Neuronal stem cell (in vitro differentiated cells): ENCODE data around the gene ZNF423.

Source experiments
- DNase-seq: peaks from one replicate; pipeline ENCODE4 v3.0.0-alpha.2; 2013; ENCODE audit warnings: low spot score
- H2AFZ ChIP-seq: one replicate; pipeline ENCODE4 v1.6.1; 2013; ENCODE audit warnings: mild to moderate bottlenecking, low read length, inconsistent platforms
- H2AK5ac ChIP-seq: 2 replicates; pipeline ENCODE4 v1.6.1; 2013; ENCODE audit warnings: low read depth, mild to moderate bottlenecking, inconsistent platforms, low read length, moderate library complexity, mixed read lengths
- H2BK120ac ChIP-seq: 2 replicates; pipeline ENCODE4 v1.6.1; 2013; ENCODE audit warnings: low read depth, mild to moderate bottlenecking, inconsistent platforms, low read length, moderate library complexity, mixed read lengths
- H2BK12ac ChIP-seq: one replicate; pipeline ENCODE4 v1.6.1; 2013; ENCODE audit warnings: low read length, inconsistent platforms
- H2BK15ac ChIP-seq: 2 replicates; pipeline ENCODE4 v1.6.1; 2013; ENCODE audit warnings: mild to moderate bottlenecking, low read length, inconsistent platforms, mixed read lengths
- H2BK5ac ChIP-seq: one replicate; pipeline ENCODE4 v1.6.1; 2013; ENCODE audit warnings: inconsistent platforms, mild to moderate bottlenecking, low read length, moderate library complexity
- H3K14ac ChIP-seq: one replicate; pipeline ENCODE4 v1.6.1; 2013; ENCODE audit warnings: low read length, inconsistent platforms
- H3K18ac ChIP-seq: 2 replicates; pipeline ENCODE4 v1.6.1; 2013; ENCODE audit warnings: low read length, inconsistent platforms
- H3K23ac ChIP-seq: 2 replicates; pipeline ENCODE4 v1.6.1; 2013; ENCODE audit warnings: low read depth, mild to moderate bottlenecking, mixed read lengths, low read length, inconsistent platforms; ENCODE audit not compliant: poor library complexity
- H3K27ac ChIP-seq: replicated peaks from 3 replicates; pipeline ENCODE4 v1.5.1; 2013; ENCODE audit warnings: low read length, inconsistent platforms
- H3K27me3 ChIP-seq, 3 experiments: 2 replicates each; pipeline ENCODE4 v1.6.1; 2013; ENCODE audit warnings: low read length in 3 of 3, mild to moderate bottlenecking in 2 of 3, inconsistent platforms in 1 of 3, low read depth in 1 of 3, mixed read lengths in 1 of 3, moderate library complexity in 1 of 3; ENCODE audit not compliant: control insufficient read depth in 3 of 3, insufficient read depth in 3 of 3
- H3K36me3 ChIP-seq, 2 donors: replicated peaks in 1 of 2; 2 replicates each; pipeline ENCODE4 v1.6.1; 2013; ENCODE audit warnings: low read length in 2 of 2; ENCODE audit not compliant: control insufficient read depth in 2 of 2, insufficient read depth in 2 of 2
- H3K4ac ChIP-seq: 2 replicates; pipeline ENCODE4 v1.6.1; 2013; ENCODE audit warnings: inconsistent platforms, mild to moderate bottlenecking, low read length, moderate library complexity
- H3K4me1 ChIP-seq, 2 donors: 1 replicate in 1 of 2; 2 replicates in 1 of 2; pipeline ENCODE4 v1.6.1; 2013; ENCODE audit warnings: low read length in 2 of 2, low read depth in 1 of 2; ENCODE audit not compliant: control insufficient read depth in 2 of 2, insufficient read depth in 1 of 2
- H3K4me2 ChIP-seq: one replicate; pipeline ENCODE4 v1.6.1; 2013; ENCODE audit warnings: mild to moderate bottlenecking, low read length, inconsistent platforms; ENCODE audit not compliant: insufficient read depth, poor library complexity, severe bottlenecking
- H3K4me3 ChIP-seq, 2 donors: 2 replicates each; pipeline ENCODE4 v1.5.1; 2013; ENCODE audit warnings: low read length in 2 of 2, mild to moderate bottlenecking in 2 of 2, inconsistent platforms in 1 of 2, moderate library complexity in 1 of 2
- H3K79me1 ChIP-seq: one replicate; pipeline ENCODE4 v1.6.1; 2013; ENCODE audit warnings: low read depth, mild to moderate bottlenecking, inconsistent platforms, low read length, moderate library complexity
- H3K9ac ChIP-seq: one replicate; pipeline ENCODE4 v1.6.1; 2013; ENCODE audit warnings: mild to moderate bottlenecking, low read depth, low read length, inconsistent platforms; ENCODE audit not compliant: poor library complexity
- H3K9me3 ChIP-seq, 2 donors: replicated peaks in 1 of 2; 2 replicates each; pipeline versions ENCODE3 to v1.6.1; 2013; ENCODE audit warnings: low read length in 2 of 2, mild to moderate bottlenecking in 2 of 2, inconsistent platforms in 1 of 2, low read depth in 1 of 2, mixed read lengths in 1 of 2, moderate library complexity in 1 of 2; ENCODE audit not compliant: control insufficient read depth in 2 of 2, insufficient read depth in 1 of 2
- H4K8ac ChIP-seq: one replicate; pipeline ENCODE4 v1.6.1; 2013; ENCODE audit warnings: low read depth, mild to moderate bottlenecking, inconsistent platforms, low read length, moderate library complexity
- H4K91ac ChIP-seq: one replicate; pipeline ENCODE4 v1.6.1; 2013; ENCODE audit warnings: low read length, low read depth, mild to moderate bottlenecking, inconsistent platforms; ENCODE audit not compliant: poor library complexity
- WGBS, 2 donors: extraction: QIAGEN DNeasy Blood & Tissue Kit; methylation state at CpG; one replicate each; pipeline ENCODE4 v1.1.7; 2013; ENCODE audit warnings: missing lambda C conversion rate in 2 of 2, mixed read lengths in 1 of 2; ENCODE audit not compliant: insufficient read length in 2 of 2, insufficient replicate concordance in 1 of 2; ENCODE audit errors: extremely low coverage in 2 of 2; 5-methylcytosine and 5-hydroxymethylcytosine counted together

ZNF423 gene

DNA sequence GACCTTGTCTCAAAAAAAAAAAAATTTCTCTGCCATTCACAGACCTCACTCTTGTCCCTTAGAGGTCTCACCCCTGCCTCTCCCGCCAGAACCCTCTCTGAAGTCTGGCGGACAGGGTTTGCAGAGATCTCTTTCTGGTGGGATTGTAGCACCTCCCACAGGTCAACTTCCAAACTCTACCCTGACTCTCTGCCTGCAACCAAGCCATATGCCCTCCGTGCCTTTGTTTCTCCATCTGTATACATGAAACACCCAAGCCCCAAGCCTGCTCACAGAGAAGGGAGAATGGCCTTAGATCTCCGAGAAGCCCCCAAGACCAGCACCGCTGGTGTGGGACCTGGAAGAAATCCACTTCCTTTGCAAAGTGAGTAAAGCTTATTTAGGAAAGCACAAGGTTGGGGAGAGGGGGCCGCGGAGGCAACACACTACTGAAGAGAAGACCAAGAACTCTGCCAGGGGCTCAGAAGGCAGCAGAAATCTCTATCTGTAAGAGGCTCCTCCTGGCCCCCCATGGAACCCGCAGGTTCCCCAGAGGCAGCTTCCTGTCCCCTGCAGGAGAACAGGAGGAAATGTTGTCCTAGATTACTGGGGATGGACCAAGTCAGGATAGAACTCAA, 262.4 kb downstream of the ZNF423 start:
- no peaks in the 10 kb centered on the region for H3K36me3 ChIP-seq
- DNase-seq, result no peak
- whole genome bisulfite sequencing, 2 donors, result no CpG with 5 or more reads among the region's 8 CpGs

DNA sequence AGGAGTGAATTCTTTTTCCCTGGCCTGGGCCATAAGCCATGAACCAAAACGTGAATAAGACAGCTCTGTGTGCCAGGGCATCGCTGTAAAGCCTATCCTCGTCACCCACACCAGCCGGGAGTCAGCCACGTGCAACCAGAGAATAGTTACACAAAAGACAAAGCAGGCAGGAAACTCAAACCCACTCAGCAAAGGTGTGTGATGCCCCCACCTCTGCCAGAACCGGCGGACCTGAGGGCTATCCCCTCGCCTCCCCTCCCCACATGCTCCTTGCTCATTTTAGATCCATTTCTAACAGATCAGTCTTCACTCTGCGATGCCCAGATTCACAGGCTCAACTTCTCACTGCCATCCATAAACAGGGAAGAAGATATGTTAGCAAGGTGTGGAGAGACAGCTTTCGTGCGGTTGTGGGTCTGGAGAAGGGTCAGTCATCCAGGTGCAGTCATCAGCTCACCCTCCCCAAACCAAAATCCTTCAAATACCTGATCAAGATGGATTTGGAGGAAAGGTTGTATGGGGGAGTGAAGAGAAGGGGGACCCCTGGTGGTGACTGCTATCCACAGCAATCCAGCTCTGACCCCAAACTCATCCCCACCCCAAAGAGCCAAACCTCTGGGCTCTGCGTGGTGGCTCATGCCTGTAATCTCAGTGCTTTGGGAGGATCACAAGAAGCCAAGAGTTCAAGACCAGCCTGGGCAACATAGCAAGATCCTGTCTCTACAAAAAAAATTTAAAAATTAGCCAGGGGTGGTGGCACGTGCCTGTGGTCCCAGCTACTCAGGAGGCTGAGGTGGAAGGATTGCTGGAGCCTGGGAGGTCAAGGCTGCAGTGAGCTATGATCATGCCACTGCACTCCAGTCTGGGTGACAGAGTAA, 263.1 kb downstream of the ZNF423 start:
- H4K91ac ChIP-seq, result no peak overlapping the region
- H3K4me3 ChIP-seq, result no peak overlapping the region
- H3K14ac ChIP-seq, result no peak overlapping the region
- no peak overlapping the region for H2BK15ac ChIP-seq
- H3K4ac ChIP-seq, result no peak overlapping the region
- no peaks in the 10 kb centered on the region for H3K79me1 ChIP-seq
- no peak overlapping the region for H4K8ac ChIP-seq
- peak; percentile 56 for DNase-seq
- H3K9ac ChIP-seq, result peak overlapping the region; percentile 17
- H2AK5ac ChIP-seq, result peak overlapping the region; percentile 6
- peak overlapping the region; percentile 21 for H3K27ac ChIP-seq
- no peak overlapping the region for H3K4me2 ChIP-seq
- no peak overlapping the region for H2AFZ ChIP-seq
- no CpG with 5 or more reads among the region's 13 CpGs for WGBS, 2 donors
- no peak overlapping the region for H3K23ac ChIP-seq
- no peak overlapping the region for H2BK120ac ChIP-seq
- H2BK12ac ChIP-seq, result peak overlapping the region; percentile 4
- no peaks in the 10 kb centered on the region for H3K27me3 ChIP-seq
- peaks cover 36 to 38% of the 10 kb centered on the region in 2 donors for H3K4me1 ChIP-seq
- peaks cover 0 to 5% of the 10 kb centered on the region in 2 donors for H3K9me3 ChIP-seq
- H3K18ac ChIP-seq, result no peak overlapping the region
- no peaks in the 10 kb centered on the region for H3K36me3 ChIP-seq
- no peak overlapping the region for H2BK5ac ChIP-seq

More for the DNA sequence above, 262.4 kb downstream of the ZNF423 start:
- H2AK5ac ChIP-seq, result no peak overlapping the region
- no peak overlapping the region for H3K4ac ChIP-seq
- no peak overlapping the region for H2BK5ac ChIP-seq
- no peak overlapping the region for H3K9ac ChIP-seq
- H3K4me1 ChIP-seq, result peaks cover 35 to 42% of the 10 kb centered on the region in 2 donors
- H2AFZ ChIP-seq, result no peak overlapping the region
- no peaks in the 10 kb centered on the region for H3K79me1 ChIP-seq
- no peak overlapping the region for H2BK120ac ChIP-seq
- H3K14ac ChIP-seq, result no peak overlapping the region
- no peak overlapping the region for H2BK15ac ChIP-seq
- no peak overlapping the region for H4K8ac ChIP-seq
- no peak overlapping the region for H3K4me3 ChIP-seq
- H3K18ac ChIP-seq, result no peak overlapping the region
- no peak overlapping the region for H4K91ac ChIP-seq
- H3K9me3 ChIP-seq, result no peaks in the 10 kb centered on the region
- no peak overlapping the region for H2BK12ac ChIP-seq
- no peaks in the 10 kb centered on the region for H3K27me3 ChIP-seq
- H3K4me2 ChIP-seq, result no peak overlapping the region
- H3K23ac ChIP-seq, result no peak overlapping the region
- H3K27ac ChIP-seq, result no peak overlapping the region

DNA sequence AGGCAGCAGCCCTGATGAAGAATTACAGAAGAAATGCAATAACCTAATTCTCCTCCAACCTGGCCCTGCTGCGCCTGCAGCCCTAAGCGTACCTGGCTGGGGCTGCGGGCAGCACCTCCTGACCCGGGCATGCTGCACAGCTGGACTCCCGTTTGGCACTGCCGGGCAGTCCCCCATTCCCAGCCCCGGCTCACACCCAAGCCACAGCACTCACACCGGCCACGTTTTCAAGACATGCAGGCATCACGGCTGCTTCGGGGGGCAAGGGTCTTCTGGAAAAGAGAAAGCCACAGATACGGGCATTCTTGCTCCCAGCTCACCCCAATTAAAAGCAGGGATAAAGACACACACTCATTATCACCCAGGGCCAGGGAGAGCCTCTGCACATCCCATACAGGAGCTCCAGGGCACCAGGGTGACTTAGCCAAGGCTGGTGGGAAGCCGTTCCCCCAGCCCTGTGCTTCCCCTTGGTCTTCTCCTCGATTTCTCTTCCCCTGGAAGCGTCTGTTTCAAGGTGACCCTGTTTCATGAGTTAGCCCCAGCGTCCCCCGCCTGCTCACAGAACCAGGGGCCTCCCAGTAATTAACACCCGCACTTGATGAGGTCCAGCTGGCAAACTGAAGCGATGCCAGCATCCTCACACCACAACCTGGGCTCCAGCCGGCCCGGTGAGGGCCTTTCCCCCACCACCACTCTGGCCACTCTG, 265.6 kb downstream of the ZNF423 start:
- H3K18ac ChIP-seq, result peak overlapping the region; percentile 88
- no peak overlapping the region for H4K8ac ChIP-seq
- H3K27me3 ChIP-seq, result no peaks in the 10 kb centered on the region
- H3K79me1 ChIP-seq, result no peaks in the 10 kb centered on the region
- no peak overlapping the region for H4K91ac ChIP-seq
- H2BK12ac ChIP-seq, result no peak overlapping the region
- H2BK15ac ChIP-seq, result peak overlapping the region; percentile 63
- no peak overlapping the region for H2BK5ac ChIP-seq
- WGBS, 2 donors, result no CpG with 5 or more reads among the region's 21 CpGs
- H3K4me2 ChIP-seq, result no peak overlapping the region
- no peak overlapping the region for H3K23ac ChIP-seq
- H2AK5ac ChIP-seq, result peak overlapping the region; percentile 67
- peaks cover 0 to 5% of the 10 kb centered on the region in 2 donors for H3K9me3 ChIP-seq
- DNase-seq, result no peak
- no peak overlapping the region for H3K4me3 ChIP-seq
- peaks cover 18 to 38% of the 10 kb centered on the region in 2 donors for H3K4me1 ChIP-seq
- no peak overlapping the region for H3K9ac ChIP-seq
- no peak overlapping the region for H3K4ac ChIP-seq
- H2BK120ac ChIP-seq, result no peak overlapping the region
- no peaks in the 10 kb centered on the region for H3K36me3 ChIP-seq
- peak overlapping the region; percentile 28 for H3K27ac ChIP-seq
- no peak overlapping the region for H3K14ac ChIP-seq
- H2AFZ ChIP-seq, result no peak overlapping the region
